ES-I3 (cell line): ENCODE results near the gene NTMT2.

Experiments
- H3K36me3 ChIP-seq: 2 replicates; pipeline ENCODE4 v1.6.1; 2013; ENCODE audit warnings: mild to moderate bottlenecking, low read length, control low read depth, moderate library complexity; ENCODE audit not compliant: insufficient read depth
- H3K4me1 ChIP-seq: 2 replicates; pipeline ENCODE4 v1.6.1; 2013; ENCODE audit warnings: mild to moderate bottlenecking, control low read depth, low read length; ENCODE audit not compliant: insufficient read depth
- H3K9ac ChIP-seq: 2 replicates; pipeline ENCODE4 v1.6.1; 2013; ENCODE audit warnings: low read depth, mild to moderate bottlenecking, low read length, moderate library complexity
- H3K9me3 ChIP-seq: 2 replicates; pipeline ENCODE4 v1.6.1; 2013; ENCODE audit warnings: mild to moderate bottlenecking, low read length, moderate library complexity; ENCODE audit not compliant: control insufficient read depth, insufficient read depth

The NTMT2 gene

GRCh38 chr1:170209125-170209524 is 63.4 kb downstream of the NTMT2 start:
- H3K36me3 ChIP-seq, result no peaks in the 10 kb centered on the region
- no peak overlapping the region for H3K9ac ChIP-seq
- H3K4me1 ChIP-seq, result peaks cover 6% of the 10 kb centered on the region; the same call in 1 of the 2 replicates
- peaks cover 4% of the 10 kb centered on the region; the same call in 1 of the 2 replicates for H3K9me3 ChIP-seq

- H3K4me1 ChIP-seq, result no peaks in the 10 kb centered on the region
- H3K9me3 ChIP-seq, result peaks cover 4% of the 10 kb centered on the region; the same call in 1 of the 2 replicates
- no peak overlapping the region for H3K9ac ChIP-seq
- H3K36me3 ChIP-seq, result no peaks in the 10 kb centered on the region
These were observed 64.4 kb downstream of the NTMT2 start for GRCh38 chr1:170210142-170210541.

DNA sequence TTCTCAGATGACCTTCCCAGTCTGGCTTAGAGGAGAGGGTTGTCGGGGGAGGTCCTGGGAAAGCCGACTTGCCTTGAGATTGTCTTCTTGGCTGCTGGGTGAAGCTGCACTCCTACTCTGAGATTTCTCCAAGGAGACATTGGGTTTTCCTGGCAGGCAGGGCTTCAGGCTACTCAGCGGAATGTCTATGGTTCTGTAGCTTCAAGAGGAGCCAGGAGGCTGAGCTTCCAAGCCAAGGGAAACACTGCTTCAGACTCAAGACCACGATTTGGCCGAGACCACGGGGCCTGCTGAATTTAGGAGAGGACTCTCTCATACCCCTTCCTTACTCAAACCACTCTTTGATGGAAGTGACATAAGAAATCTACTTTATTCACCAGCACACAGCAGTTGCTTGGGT is 67.8 kb downstream of the NTMT2 start:
- Histone ChIP-seq H3K9ac (no peak overlapping the region), H3K36me3 (no peaks in the 10 kb centered on the region), H3K9me3 (no peaks in the 10 kb centered on the region), H3K4me1 (no peaks in the 10 kb centered on the region)

GRCh38 chr1:170214117-170215032 is 68.6 kb downstream of the NTMT2 start:
- Histone ChIP-seq H3K9ac (no peak overlapping the region), H3K4me1 (no peaks in the 10 kb centered on the region), H3K36me3 (no peaks in the 10 kb centered on the region), H3K9me3 (no peaks in the 10 kb centered on the region)

- Histone ChIP-seq H3K9me3 (no peaks in the 10 kb centered on the region), H3K4me1 (no peaks in the 10 kb centered on the region), H3K36me3 (no peaks in the 10 kb centered on the region), H3K9ac (no peak overlapping the region)
These were observed 69.5 kb downstream of the NTMT2 start for GRCh38 chr1:170215072-170215885.

GRCh38 chr1:170217517-170218256 is 71.9 kb downstream of the NTMT2 start:
- no peaks in the 10 kb centered on the region for H3K9me3 ChIP-seq
- H3K4me1 ChIP-seq, result no peaks in the 10 kb centered on the region
- no peak overlapping the region for H3K9ac ChIP-seq
- H3K36me3 ChIP-seq, result no peaks in the 10 kb centered on the region

DNA sequence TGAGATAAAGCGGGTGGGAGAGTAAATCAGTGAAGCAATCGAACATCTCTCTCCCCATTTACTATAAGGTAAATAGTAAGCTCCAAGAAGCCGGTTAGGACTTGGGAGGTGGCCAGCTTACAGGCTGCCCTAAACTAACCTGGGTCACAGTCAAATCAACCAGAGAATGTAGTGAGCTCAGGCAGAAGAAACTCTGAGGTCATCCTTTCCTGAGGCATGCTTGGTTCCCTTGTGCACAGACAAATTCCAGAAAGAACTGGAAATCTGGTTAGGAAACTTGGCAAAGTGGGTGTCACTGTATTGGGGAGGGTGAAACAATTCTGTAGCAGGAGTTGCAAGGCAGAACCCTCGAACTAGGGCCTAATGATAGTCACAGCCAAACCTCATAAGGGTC is 72.5 kb downstream of the NTMT2 start:
- Histone ChIP-seq H3K9ac (no peak overlapping the region), H3K9me3 (no peaks in the 10 kb centered on the region), H3K4me1 (no peaks in the 10 kb centered on the region), H3K36me3 (no peaks in the 10 kb centered on the region)
